Endothelial cell of umbilical vein (primary cell): ENCODE data around the gene RACGAP1.

Experiments used
- EZH2 ChIP-seq: IDR thresholded peaks from 2 replicates; pipeline ENCODE4 v1.6.1; 2012; ENCODE audit warnings: borderline replicate concordance, low read depth, mild to moderate bottlenecking, moderate library complexity, low read length, inconsistent platforms; ENCODE audit not compliant: severe bottlenecking
- JUN ChIP-seq: IDR thresholded peaks from 2 replicates; pipeline ENCODE4 v1.6.1; 2011; ENCODE audit warnings: borderline replicate concordance, low read depth; ENCODE audit not compliant: insufficient read length, insufficient read depth
- POLR2AphosphoS5 ChIP-seq: IDR thresholded peaks from 2 replicates; pipeline ENCODE4 v1.6.1; 2012; ENCODE audit warnings: low read depth, mild to moderate bottlenecking, control low read depth, low read length, moderate library complexity; ENCODE audit not compliant: insufficient read depth
- TF ChIP-seq, protein P1 (sequence below), 2 donors: IDR thresholded peaks; 1 replicate in 1 of 2; 2 replicates in 1 of 2; pipeline ENCODE4 v1.5.1; 2011; ENCODE audit warnings: low read length in 2 of 2, mild to moderate bottlenecking in 2 of 2, moderate library complexity in 2 of 2, control low read depth in 1 of 2, inconsistent platforms in 1 of 2, low read depth in 1 of 2; ENCODE audit not compliant: insufficient read depth in 1 of 2; ENCODE audit errors: extremely low read depth in 1 of 2

DNA sequence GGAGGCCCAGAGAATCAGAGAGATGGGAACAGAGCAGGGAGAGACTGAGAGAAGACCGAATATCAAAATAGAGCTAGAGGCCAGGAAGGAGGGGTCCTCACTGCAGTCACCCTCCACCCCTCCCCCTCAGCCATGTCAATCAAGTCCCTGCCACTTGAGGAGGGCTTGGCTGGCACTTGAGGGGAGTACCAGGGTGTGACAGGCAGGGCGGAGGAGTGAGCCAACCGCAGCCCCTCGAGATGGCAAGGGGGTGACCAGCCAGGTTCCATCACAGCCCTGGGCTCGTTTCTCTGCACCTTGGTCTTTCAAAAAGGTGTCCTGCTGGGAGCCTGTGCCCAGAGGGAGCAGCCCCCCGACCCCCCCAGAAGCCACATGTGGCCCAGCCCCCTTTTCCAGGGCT, 59.5 kb downstream of the RACGAP1 start:
- TF ChIP-seq, protein P1, sequence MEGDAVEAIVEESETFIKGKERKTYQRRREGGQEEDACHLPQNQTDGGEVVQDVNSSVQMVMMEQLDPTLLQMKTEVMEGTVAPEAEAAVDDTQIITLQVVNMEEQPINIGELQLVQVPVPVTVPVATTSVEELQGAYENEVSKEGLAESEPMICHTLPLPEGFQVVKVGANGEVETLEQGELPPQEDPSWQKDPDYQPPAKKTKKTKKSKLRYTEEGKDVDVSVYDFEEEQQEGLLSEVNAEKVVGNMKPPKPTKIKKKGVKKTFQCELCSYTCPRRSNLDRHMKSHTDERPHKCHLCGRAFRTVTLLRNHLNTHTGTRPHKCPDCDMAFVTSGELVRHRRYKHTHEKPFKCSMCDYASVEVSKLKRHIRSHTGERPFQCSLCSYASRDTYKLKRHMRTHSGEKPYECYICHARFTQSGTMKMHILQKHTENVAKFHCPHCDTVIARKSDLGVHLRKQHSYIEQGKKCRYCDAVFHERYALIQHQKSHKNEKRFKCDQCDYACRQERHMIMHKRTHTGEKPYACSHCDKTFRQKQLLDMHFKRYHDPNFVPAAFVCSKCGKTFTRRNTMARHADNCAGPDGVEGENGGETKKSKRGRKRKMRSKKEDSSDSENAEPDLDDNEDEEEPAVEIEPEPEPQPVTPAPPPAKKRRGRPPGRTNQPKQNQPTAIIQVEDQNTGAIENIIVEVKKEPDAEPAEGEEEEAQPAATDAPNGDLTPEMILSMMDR (IDR thresholded peaks at IDR 0.05; ENCODE audit: extremely low read depth in 1 of 2, insufficient read depth in 1 of 2, low read depth in 1 of 2, low read length in 2 of 2) = no peak
- no peak for TF ChIP-seq POLR2AphosphoS5
- no peak for TF ChIP-seq EZH2
- no peak for TF ChIP-seq JUN
